ENCODE data around the gene RTL9.
"Not testable (repeated sequence)": the region's sequence is repeated elsewhere in the genome, so short reads cannot be mapped to it uniquely, and the experiment has no call there.

RTL9 gene

GRCh38 chrX:110346681-110347080 is 12.0 kb upstream of the RTL9 start:
- no peak for DNase-seq

- no peak for DNase-seq
Measured at GRCh38 chrX:110359273-110359672, 625 bp downstream of the RTL9 start.

- DNase-seq, result no peak
Measured at GRCh38 chrX:110363244-110363643, 4.6 kb downstream of the RTL9 start.

- no peak for DNase-seq
Measured at GRCh38 chrX:110373310-110373709, 14.7 kb downstream of the RTL9 start.

GRCh38 chrX:110374559-110374958 is 15.9 kb downstream of the RTL9 start:
- DNase-seq, result no peak

- no peak for DNase-seq
Measured at GRCh38 chrX:110381216-110381615, 22.6 kb downstream of the RTL9 start.

- DNase-seq, result no peak
Measured at GRCh38 chrX:110383414-110383813, 24.8 kb downstream of the RTL9 start.

- DNase-seq, result no peak
Measured at GRCh38 chrX:110384490-110384889, 25.8 kb downstream of the RTL9 start.

- no peak for DNase-seq
Measured at GRCh38 chrX:110389570-110389969, 30.9 kb downstream of the RTL9 start.

- DNase-seq, result no peak
Measured at GRCh38 chrX:110391086-110391485, 32.4 kb downstream of the RTL9 start.

- DNase-seq, result no peak
Measured at GRCh38 chrX:110394651-110395050, 36.0 kb downstream of the RTL9 start.

GRCh38 chrX:110395877-110396276 is 37.2 kb downstream of the RTL9 start:
- no peak for DNase-seq

GRCh38 chrX:110396735-110397134 is 38.1 kb downstream of the RTL9 start:
- DNase-seq, result no peak

- no peak for DNase-seq
Measured at GRCh38 chrX:110397339-110397738, 38.7 kb downstream of the RTL9 start.

- no peak for DNase-seq
Measured at GRCh38 chrX:110397904-110398303, 39.3 kb downstream of the RTL9 start.

GRCh38 chrX:110399497-110399896 is 40.8 kb downstream of the RTL9 start:
- DNase-seq, result no peak

- DNase-seq, result no peak
Measured at GRCh38 chrX:110399966-110400365, 41.3 kb downstream of the RTL9 start.

- DNase-seq, result no peak
Measured at GRCh38 chrX:110401135-110401534, 42.5 kb downstream of the RTL9 start.

- no peak for DNase-seq
Measured at GRCh38 chrX:110402091-110402849, 43.6 kb downstream of the RTL9 start.

GRCh38 chrX:110402850-110403221 is 44.2 kb downstream of the RTL9 start:
- no peak for DNase-seq

GRCh38 chrX:110403441-110404238 is 45.0 kb downstream of the RTL9 start:
- DNase-seq, result no peak

GRCh38 chrX:110404376-110404775 is 45.7 kb downstream of the RTL9 start:
- no peak for DNase-seq

GRCh38 chrX:110406250-110406649 is 47.6 kb downstream of the RTL9 start:
- not testable (repeated sequence) for DNase-seq

GRCh38 chrX:110406822-110407221 is 48.2 kb downstream of the RTL9 start:
- no peak for DNase-seq
